Bronchial epithelial cell (primary cell): ENCODE data around the gene ABCC8. TPM values are rescaled to one million over a fixed set of nuclear protein-coding genes. Genes with fewer than 3 reads are reported as not detected.

Experiments used
- DNase-seq: peaks from one replicate; pipeline ENCODE4 v3.0.0-alpha.2; 2010; ENCODE audit warnings: low read depth
- FAIRE-seq: peaks from 2 replicates; lab custom pipeline; 2011; peaks lifted over from hg19 to GRCh38; lab: Jason Lieb, UNC
- H3K27me3 ChIP-seq: 2 replicates; pipeline ENCODE4 v1.5.1; 2011; ENCODE audit warnings: low read length; ENCODE audit not compliant: control insufficient read depth, insufficient read depth
- H3K36me3 ChIP-seq: 2 replicates; pipeline ENCODE4 v1.5.1; 2011; ENCODE audit warnings: low read length; ENCODE audit not compliant: control insufficient read depth, insufficient read depth
- H3K4me3 ChIP-seq: 2 replicates; pipeline ENCODE4 v1.5.1; 2011; ENCODE audit warnings: mild to moderate bottlenecking, low read depth, low read length, control low read depth
- total RNA-seq: library from RNA; depleted of rRNA; stranded (reverse); fragments of >200 nt; gene quantifications from 2 replicates; pipeline ENCODE4 v1.2.1, GENCODE V29; 2014
- TF ChIP-seq, protein P1 (sequence below): IDR thresholded peaks from 2 replicates; pipeline ENCODE4 v1.5.1; 2011; ENCODE audit warnings: mild to moderate bottlenecking, moderate library complexity, low read length, control low read depth, inconsistent platforms; ENCODE audit not compliant: insufficient read depth, severe bottlenecking

The ABCC8 gene
- total RNA-seq, 1 donor from 2014 or later: not detected

DNA sequence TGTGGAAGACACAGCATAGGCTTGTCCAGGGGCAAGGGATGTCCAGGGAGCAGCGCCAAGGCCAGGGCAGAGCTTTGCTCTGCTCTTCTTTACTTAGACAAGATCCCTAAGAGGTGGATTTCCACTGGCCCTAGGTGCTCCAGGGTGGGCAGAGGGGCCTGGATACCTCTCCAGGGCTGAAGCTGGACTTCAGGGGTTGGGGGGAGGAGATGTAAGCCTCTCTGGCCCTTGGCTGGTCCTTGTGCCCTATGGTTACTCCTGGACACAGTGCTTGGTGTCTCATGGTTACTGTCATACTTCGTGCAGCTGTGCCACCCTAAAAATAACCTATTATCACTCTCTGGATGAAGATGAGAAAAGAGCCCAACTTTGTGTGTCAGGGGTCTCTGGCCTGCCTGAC lies 75.3 kb downstream of the ABCC8 start:
- TF ChIP-seq, protein P1, sequence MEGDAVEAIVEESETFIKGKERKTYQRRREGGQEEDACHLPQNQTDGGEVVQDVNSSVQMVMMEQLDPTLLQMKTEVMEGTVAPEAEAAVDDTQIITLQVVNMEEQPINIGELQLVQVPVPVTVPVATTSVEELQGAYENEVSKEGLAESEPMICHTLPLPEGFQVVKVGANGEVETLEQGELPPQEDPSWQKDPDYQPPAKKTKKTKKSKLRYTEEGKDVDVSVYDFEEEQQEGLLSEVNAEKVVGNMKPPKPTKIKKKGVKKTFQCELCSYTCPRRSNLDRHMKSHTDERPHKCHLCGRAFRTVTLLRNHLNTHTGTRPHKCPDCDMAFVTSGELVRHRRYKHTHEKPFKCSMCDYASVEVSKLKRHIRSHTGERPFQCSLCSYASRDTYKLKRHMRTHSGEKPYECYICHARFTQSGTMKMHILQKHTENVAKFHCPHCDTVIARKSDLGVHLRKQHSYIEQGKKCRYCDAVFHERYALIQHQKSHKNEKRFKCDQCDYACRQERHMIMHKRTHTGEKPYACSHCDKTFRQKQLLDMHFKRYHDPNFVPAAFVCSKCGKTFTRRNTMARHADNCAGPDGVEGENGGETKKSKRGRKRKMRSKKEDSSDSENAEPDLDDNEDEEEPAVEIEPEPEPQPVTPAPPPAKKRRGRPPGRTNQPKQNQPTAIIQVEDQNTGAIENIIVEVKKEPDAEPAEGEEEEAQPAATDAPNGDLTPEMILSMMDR: no peak
- peaks cover 2% of the 10 kb centered on the region for H3K27me3 ChIP-seq
- DNase-seq: no peak
- no peak overlapping the region for H3K4me3 ChIP-seq
- no peak for FAIRE-seq
- H3K36me3 ChIP-seq: no peaks in the 10 kb centered on the region

DNA sequence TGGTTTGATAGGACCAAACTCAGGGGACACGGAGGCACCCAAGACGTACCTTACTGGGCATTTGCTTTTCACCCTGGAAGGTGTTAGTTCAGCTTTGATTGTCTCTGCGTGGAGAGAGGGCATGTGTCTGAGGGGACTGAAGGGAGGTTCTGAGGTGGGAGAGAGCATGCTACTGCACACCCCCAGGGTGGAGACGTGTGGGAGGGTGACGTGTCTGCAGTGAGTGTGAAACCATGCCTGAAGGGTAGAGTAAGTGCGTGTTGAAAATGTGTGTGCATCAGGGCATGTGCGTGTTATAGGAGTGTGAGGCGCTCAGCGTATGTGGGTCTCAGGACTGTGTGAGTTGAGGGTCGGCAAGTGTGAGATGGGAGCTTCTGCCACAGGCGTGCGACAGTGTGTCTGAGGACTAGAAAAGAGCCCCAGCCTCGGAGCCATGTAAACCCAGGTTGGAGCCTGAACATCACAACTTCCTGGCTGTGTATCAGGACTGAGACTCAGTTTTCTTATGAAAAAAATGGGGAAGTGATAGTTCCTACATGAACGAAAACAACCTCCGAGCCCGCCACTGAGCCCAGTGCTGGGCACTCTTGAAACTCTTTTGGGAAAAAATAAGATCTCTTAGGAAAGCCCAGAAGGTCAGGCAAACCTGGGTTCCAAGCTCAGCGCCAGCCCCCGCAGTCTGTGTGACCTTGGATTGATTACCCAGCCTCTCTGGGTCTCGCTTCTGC lies 76.4 kb downstream of the ABCC8 start:
- no peak for DNase-seq
- Histone ChIP-seq H3K4me3 (no peak overlapping the region), H3K27me3 (peaks cover 2% of the 10 kb centered on the region), H3K36me3 (no peaks in the 10 kb centered on the region)
- no peak for FAIRE-seq
- TF ChIP-seq, protein P1: no peak

DNA sequence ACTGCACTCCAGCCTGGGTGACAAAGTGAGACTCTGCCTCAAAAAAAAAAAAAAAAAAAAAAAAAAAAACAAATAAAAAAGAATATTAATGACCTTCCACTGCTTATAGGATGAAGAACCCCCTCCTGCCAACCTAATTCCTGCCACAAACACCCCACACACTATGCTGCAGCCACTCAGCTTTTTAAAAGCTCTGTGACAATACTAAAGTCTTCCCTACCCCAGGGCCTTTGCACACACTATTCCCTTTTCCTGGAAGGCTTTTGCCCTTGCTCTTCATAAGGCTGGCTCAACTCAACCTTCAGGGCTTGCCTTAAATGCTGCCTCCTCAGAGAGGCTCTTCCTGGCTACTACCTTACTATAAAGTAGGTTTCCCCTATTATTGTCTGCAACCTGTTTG lies 77.4 kb downstream of the ABCC8 start:
- no peak overlapping the region for H3K4me3 ChIP-seq
- TF ChIP-seq, protein P1: no peak
- FAIRE-seq (no peak), DNase-seq (no peak)
- H3K36me3 ChIP-seq: no peaks in the 10 kb centered on the region
- H3K27me3 ChIP-seq: peaks cover 2% of the 10 kb centered on the region

DNA sequence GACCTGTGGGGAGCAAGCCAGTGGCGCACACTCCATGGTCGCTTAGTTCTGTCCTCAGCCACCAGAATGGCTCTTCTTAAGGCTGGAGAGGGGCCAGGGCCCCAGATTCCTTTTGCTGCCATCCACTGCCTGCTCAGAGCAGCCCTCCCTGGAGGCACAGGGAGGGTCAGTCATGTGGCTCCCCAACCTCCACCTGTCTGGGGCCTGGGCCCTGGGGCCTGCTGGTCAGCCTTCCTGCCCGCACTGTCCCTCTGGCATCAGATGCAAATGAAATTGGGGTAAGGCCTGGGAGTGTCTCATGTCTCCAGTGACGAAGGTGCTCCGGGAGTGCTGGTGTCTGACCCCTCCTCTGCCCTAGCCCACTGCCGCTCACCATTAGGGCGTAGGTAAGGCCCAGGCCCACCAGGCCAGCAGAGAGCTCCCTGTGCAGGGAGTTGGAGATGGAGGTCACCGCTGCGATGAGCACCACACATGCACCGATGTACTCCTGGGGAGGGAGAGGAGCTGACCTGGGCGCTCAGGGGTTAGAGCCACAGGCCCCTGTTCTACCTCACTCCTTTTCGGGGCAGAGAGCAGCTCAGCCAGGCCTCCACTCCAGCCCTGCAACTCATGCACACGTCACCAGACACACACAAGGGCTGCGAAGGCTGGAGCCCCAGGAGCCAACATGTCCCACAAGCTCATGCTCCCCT lies 79.2 kb downstream of the ABCC8 start:
- no peak for FAIRE-seq

DNA sequence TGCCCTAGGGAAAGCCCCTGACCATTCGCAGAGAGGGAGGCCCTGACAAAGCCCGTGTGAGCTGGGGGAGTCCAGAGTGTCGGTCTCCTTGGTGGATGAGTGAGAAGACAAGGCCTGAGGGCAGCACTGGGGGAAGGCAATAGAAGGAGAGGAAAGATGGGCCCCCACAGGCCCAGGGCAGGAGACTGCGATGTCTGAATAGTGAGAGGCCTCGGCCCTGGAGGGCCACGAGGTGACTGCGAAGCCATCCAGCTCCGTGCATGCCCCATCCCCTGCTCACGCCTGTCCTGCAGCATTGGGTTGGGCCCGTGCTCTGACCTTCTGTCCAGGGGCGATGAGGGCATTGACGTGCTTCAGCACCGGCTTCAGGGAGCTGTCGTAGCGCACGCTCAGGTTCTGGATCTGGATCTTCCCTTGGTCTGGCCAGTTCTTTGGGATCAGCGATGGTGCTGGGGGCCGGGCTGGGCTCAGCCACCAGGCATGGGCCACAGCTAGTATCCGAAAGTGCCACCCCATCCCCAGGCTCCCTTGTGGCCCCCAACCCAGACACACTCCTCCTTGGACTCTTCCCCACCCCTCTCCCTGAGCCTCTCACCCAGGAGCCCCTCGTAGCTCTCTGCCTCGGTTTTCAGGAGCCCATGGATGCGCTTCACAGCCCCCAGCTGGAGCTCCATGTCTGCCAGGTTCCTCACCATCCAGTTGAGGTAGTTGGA lies 79.9 kb downstream of the ABCC8 start:
- Histone ChIP-seq H3K36me3 (no peaks in the 10 kb centered on the region), H3K27me3 (no peaks in the 10 kb centered on the region), H3K4me3 (no peak overlapping the region)
- TF ChIP-seq, protein P1: no peak
- no peak for FAIRE-seq
- DNase-seq: no peak

More for the DNA sequence above, 79.2 kb downstream of the ABCC8 start:
- no peaks in the 10 kb centered on the region for H3K27me3 ChIP-seq
- H3K36me3 ChIP-seq: no peaks in the 10 kb centered on the region
- TF ChIP-seq, protein P1: no peak
- H3K4me3 ChIP-seq: no peak overlapping the region
- no peak for DNase-seq
